Astrocyte (in vitro differentiated cells and primary cell): Measurements from ENCODE around the gene MZT2B. TPM values are rescaled to one million over a fixed set of nuclear protein-coding genes. Genes with fewer than 3 reads are reported as not detected.
"Not testable (repeated sequence)": the region's sequence is repeated elsewhere in the genome, so short reads cannot be mapped to it uniquely, and the experiment has no call there.

Source experiments
- DNase-seq: peaks from one replicate; pipeline ENCODE4 v3.0.0-alpha.2; 2010; ENCODE audit warnings: low read depth
- FAIRE-seq: peaks from 2 replicates; lab custom pipeline; 2011; peaks lifted over from hg19 to GRCh38; lab: Jason Lieb, UNC
- H2AFZ ChIP-seq: 2 replicates; pipeline ENCODE4 v1.6.0; 2012; ENCODE audit warnings: low read depth, low read length, inconsistent platforms
- H3K27ac ChIP-seq: 2 replicates; pipeline ENCODE4 v1.5.1; 2011; ENCODE audit warnings: low read depth, low read length, inconsistent platforms
- H3K27me3 ChIP-seq: 2 replicates; pipeline ENCODE4 v1.6.0; 2011; ENCODE audit warnings: low read length, inconsistent platforms; ENCODE audit not compliant: insufficient read depth
- H3K36me3 ChIP-seq: 2 replicates; pipeline ENCODE4 v1.5.1; 2011; ENCODE audit warnings: low read length, inconsistent platforms; ENCODE audit not compliant: insufficient read depth
- H3K4me1 ChIP-seq: 2 replicates; pipeline ENCODE4 v1.5.1; 2011; ENCODE audit warnings: low read length, inconsistent platforms; ENCODE audit not compliant: insufficient read depth
- H3K4me2 ChIP-seq: 2 replicates; pipeline ENCODE4 v1.6.0; 2012; ENCODE audit warnings: low read length, inconsistent platforms
- H3K4me3 ChIP-seq: 2 replicates; pipeline ENCODE4 v1.5.1; 2011; ENCODE audit warnings: low read depth, mild to moderate bottlenecking, low read length, inconsistent platforms; ENCODE audit not compliant: insufficient read depth
- H3K79me2 ChIP-seq: 2 replicates; pipeline ENCODE4 v1.6.0; 2012; ENCODE audit warnings: mild to moderate bottlenecking, low read length, inconsistent platforms; ENCODE audit not compliant: insufficient read depth
- H3K9ac ChIP-seq: 2 replicates; pipeline ENCODE4 v1.6.0; 2012; ENCODE audit warnings: mild to moderate bottlenecking, low read length, inconsistent platforms
- H3K9me3 ChIP-seq: 2 replicates; pipeline ENCODE4 v1.5.1; 2012; ENCODE audit warnings: low read depth, mild to moderate bottlenecking, low read length, inconsistent platforms; ENCODE audit not compliant: insufficient read depth
- H4K20me1 ChIP-seq: 2 replicates; pipeline ENCODE4 v1.6.0; 2012; ENCODE audit warnings: low read length, inconsistent platforms; ENCODE audit not compliant: insufficient read depth
- H3K27ac Mint-ChIP-seq: one replicate; pipeline ENCODE4 v1.8.0; 2021; ENCODE audit warnings: mild to moderate bottlenecking, mixed read lengths; ENCODE audit not compliant: unreplicated experiment
- H3K27me3 Mint-ChIP-seq: one replicate; pipeline ENCODE4 v1.8.0; 2021; ENCODE audit warnings: low read depth, mixed read lengths; ENCODE audit not compliant: unreplicated experiment
- H3K36me3 Mint-ChIP-seq: one replicate; pipeline ENCODE4 v1.8.0; 2021; ENCODE audit warnings: low read depth, mixed read lengths; ENCODE audit not compliant: unreplicated experiment
- H3K4me1 Mint-ChIP-seq: one replicate; pipeline ENCODE4 v1.8.0; 2021; ENCODE audit warnings: low read depth, mixed read lengths; ENCODE audit not compliant: unreplicated experiment
- H3K4me3 Mint-ChIP-seq: one replicate; pipeline ENCODE4 v1.8.0; 2021; ENCODE audit warnings: mild to moderate bottlenecking, moderate library complexity, mixed read lengths; ENCODE audit not compliant: unreplicated experiment
- H3K9me3 Mint-ChIP-seq: one replicate; pipeline ENCODE4 v1.8.0; 2021; ENCODE audit warnings: mild to moderate bottlenecking, mixed read lengths; ENCODE audit not compliant: unreplicated experiment
- total RNA-seq: library from RNA; stranded (reverse); gene quantifications from 2 replicates; pipeline ENCODE4 v1.2.1, GENCODE V29; 2021

MZT2B gene
- total RNA-seq, 1 donor from 2014 or later: 232 TPM

DNA sequence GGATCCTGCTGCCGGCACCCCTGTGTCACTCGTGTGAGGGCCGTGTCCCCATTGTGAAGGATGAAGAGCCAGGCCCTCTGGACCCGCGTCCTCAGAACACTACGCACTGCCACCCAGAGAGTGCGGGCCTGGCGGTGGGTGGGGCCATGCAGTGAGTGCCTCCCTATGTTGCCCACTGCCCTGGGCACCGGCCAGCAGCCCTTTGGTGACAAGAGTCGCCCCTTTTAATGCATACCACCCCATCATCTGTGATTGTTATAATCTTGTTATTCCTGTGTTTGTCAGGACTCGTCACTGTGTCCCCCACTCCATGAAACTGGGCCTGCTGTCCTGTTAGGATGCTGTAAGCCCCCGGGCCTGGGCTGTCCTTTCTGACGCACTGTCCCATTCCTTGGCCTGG, 43.7 kb upstream of the MZT2B start:
- not testable (repeated sequence) for H3K27ac ChIP-seq, H3K27me3 Mint-ChIP-seq, H3K9me3 ChIP-seq, H3K79me2 ChIP-seq, H3K4me3 Mint-ChIP-seq, H3K4me1 Mint-ChIP-seq, H3K27me3 ChIP-seq, H3K4me1 ChIP-seq, H3K4me2 ChIP-seq, H4K20me1 ChIP-seq, FAIRE-seq, H2AFZ ChIP-seq, H3K9ac ChIP-seq, H3K4me3 ChIP-seq, H3K36me3 ChIP-seq, H3K9me3 Mint-ChIP-seq, H3K36me3 Mint-ChIP-seq, DNase-seq, H3K27ac Mint-ChIP-seq

DNA sequence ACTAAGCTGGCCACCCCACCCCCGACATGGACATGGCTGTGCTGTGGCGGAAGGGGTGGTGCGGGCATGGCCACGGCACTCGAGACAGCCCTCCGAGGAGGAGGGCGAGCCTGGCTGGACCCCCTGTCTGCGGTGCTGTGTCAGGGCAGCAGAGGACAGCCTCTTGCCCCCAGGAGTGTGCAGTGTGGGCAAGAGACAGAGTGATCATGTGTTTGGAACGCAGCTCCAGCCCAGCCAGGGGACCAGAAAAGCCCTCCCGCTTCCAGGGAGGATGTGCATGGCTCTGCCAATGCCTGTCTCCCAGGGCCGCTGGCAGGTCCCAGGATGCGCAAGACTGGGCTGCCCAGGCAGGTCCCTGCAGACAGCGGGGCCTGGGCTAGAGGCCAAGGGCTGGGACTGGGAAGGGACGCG, 43.2 kb upstream of the MZT2B start:
- H3K27ac Mint-ChIP-seq: not testable (repeated sequence)

DNA sequence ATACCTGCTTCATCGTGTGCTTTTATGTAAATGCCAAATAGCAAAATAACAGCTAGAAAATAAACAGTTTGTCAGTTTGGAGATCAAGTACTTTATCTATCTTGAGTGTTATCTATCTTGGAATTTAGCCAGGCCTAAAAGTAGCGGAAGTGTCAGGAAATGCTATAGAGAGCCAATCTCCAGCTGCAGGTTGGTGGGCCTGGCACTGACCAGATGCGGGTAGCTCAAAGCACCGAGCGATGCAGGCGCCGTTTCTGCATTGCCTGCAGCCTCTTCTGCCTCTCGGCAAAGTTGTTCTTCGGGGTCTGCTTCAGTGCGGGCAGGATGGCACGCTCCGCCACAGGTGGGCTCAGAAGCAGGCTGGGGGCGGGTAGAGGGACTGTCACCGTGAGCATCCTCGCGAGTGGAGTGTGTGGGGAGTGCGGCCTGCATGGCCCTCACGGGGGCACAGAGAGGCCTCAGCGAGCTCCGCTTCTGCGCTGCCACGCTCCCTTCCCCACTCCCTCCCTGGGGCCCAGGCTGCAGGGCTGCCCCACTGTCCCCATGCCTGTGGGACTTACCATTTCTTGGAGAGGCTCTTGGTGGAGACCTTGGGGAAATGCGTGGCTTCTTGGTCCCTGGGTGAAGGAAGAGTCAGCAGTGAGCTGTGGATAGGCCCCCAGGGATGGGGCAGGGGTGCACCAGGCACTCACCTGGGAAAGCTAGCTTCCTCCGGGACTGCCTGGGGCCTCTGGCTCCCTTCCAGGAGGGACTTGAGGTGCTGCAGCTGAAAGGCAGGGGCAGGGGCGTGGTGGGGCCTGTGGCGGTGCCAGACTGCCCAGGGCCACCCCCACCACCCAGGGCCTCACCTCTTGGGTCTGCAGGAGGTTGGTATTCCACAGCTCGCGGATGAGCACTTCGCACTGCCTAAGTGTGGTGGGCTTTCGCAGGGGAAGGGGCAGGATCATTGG, 42.5 kb upstream of the MZT2B start:
- H3K4me3 ChIP-seq, H3K9me3 Mint-ChIP-seq, H3K9me3 ChIP-seq, H3K4me3 Mint-ChIP-seq, H3K4me1 ChIP-seq, H3K4me2 ChIP-seq, H3K36me3 ChIP-seq, H3K36me3 Mint-ChIP-seq, DNase-seq, FAIRE-seq, H3K79me2 ChIP-seq, H2AFZ ChIP-seq, H3K4me1 Mint-ChIP-seq, H3K9ac ChIP-seq, H3K27me3 Mint-ChIP-seq, H4K20me1 ChIP-seq, H3K27ac Mint-ChIP-seq, H3K27me3 ChIP-seq, H3K27ac ChIP-seq: not testable (repeated sequence)

More for the DNA sequence above, 43.2 kb upstream of the MZT2B start:
- H3K79me2 ChIP-seq, FAIRE-seq, H4K20me1 ChIP-seq, H3K4me1 Mint-ChIP-seq, H3K36me3 Mint-ChIP-seq, H3K4me3 Mint-ChIP-seq, H3K9me3 Mint-ChIP-seq, DNase-seq, H3K4me1 ChIP-seq, H3K9ac ChIP-seq, H2AFZ ChIP-seq, H3K4me2 ChIP-seq, H3K27me3 ChIP-seq, H3K9me3 ChIP-seq, H3K4me3 ChIP-seq, H3K27me3 Mint-ChIP-seq, H3K36me3 ChIP-seq, H3K27ac ChIP-seq: not testable (repeated sequence)

DNA sequence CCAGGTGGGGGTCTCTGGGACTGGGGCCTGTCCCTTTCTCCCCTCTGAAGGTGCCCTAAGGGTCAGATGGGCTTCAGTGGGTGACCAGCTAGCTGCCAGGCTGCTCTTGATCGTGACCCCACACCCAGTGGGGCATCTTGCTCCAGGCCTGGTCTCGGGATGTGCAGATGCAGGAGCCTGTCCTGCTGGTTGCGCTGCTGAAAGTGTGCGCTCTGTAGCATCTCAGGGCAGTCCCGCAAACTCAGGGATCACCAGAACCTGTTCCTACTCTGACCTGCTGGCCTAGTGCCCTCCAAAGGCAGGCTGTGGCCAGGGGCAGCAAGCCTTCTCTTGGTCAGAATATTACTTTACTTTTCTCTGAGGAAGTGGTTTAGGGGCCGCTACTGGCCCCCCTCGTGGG, 41.5 kb upstream of the MZT2B start:
- H3K27ac ChIP-seq, H3K9me3 Mint-ChIP-seq, DNase-seq, H3K4me1 Mint-ChIP-seq, H3K27ac Mint-ChIP-seq, H3K27me3 ChIP-seq, H3K36me3 Mint-ChIP-seq, H3K4me1 ChIP-seq, H3K27me3 Mint-ChIP-seq, FAIRE-seq, H3K9ac ChIP-seq, H3K4me2 ChIP-seq, H3K79me2 ChIP-seq, H4K20me1 ChIP-seq, H2AFZ ChIP-seq, H3K4me3 ChIP-seq, H3K9me3 ChIP-seq, H3K4me3 Mint-ChIP-seq, H3K36me3 ChIP-seq: not testable (repeated sequence)

DNA sequence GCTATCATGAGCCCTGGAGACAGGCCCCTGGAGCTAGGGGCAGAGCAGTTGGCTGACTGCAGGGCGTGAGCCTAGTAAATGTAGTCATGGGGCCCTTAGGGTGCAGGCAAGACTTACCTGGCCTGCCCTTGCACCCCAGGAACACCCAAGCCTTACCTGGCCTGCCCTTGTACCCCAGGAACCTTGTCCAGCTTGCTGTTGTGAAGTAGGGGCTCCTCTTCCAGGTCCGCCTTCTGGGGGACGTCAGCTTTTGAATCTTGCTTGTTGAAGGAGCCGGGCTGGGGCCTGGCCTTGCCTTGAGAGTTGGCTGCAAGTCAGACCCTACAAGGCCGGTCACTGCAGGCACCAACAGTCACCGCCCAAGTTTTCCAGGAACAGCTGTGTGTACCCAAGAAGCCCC, 41.1 kb upstream of the MZT2B start:
- H4K20me1 ChIP-seq, H2AFZ ChIP-seq, H3K27ac ChIP-seq, FAIRE-seq, H3K9me3 Mint-ChIP-seq, H3K4me1 Mint-ChIP-seq, H3K36me3 Mint-ChIP-seq, H3K4me1 ChIP-seq, H3K27me3 ChIP-seq, H3K27me3 Mint-ChIP-seq, H3K27ac Mint-ChIP-seq, H3K79me2 ChIP-seq, H3K4me2 ChIP-seq, H3K4me3 ChIP-seq, DNase-seq, H3K9me3 ChIP-seq, H3K9ac ChIP-seq, H3K36me3 ChIP-seq, H3K4me3 Mint-ChIP-seq: not testable (repeated sequence)
